ENCODE measurements around the gene PRXL2A.

The PRXL2A gene

GRCh38 chr10:80451132-80451531 lies 42.8 kb downstream of the PRXL2A start:
- no peak for TF ChIP-seq TAF1 (IDR thresholded peaks at IDR 0.05; ENCODE audit: borderline replicate concordance, insufficient read depth, low read length)
- no peak for TF ChIP-seq FOXP2 (optimal IDR thresholded peaks at IDR 0.05; ENCODE audit: borderline replicate concordance, extremely low read depth, extremely low read length, insufficient read depth)
- TF ChIP-seq REST (IDR thresholded peaks at IDR 0.05; ENCODE audit: insufficient read depth in 1 of 2, low read depth in 2 of 2, low read length in 2 of 2): no peak
- no peak for TF ChIP-seq POLR2AphosphoS5 (IDR thresholded peaks at IDR 0.05; ENCODE audit: low read depth, low read length)
- TF ChIP-seq SIN3A (IDR thresholded peaks at IDR 0.05; ENCODE audit: borderline replicate concordance, insufficient read depth, low read length): no peak

DNA sequence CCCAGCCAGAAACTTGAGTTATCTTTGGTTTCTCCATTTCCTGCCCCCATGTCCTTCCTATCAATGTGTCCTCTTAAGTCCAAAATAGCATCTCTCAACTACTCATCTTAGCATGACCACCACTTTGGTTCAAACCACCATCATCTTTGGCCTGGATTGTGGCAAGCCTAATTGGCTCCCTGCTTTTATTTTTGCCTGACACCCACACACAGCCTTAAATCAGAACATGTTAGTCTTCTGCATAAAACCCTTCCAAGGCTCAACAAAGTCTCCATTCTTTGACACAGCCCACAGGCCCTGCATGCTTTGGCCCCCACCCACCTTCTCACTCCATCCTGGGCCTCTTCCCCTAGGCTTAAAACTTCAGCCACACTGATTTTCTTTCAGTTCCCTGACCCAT lies 43.7 kb downstream of the PRXL2A start:
- TF ChIP-seq POLR2AphosphoS5 (IDR thresholded peaks at IDR 0.05; ENCODE audit: low read depth, low read length) (no peak), TAF1 (IDR thresholded peaks at IDR 0.05; ENCODE audit: borderline replicate concordance, insufficient read depth, low read length) (no peak), REST (IDR thresholded peaks at IDR 0.05; ENCODE audit: insufficient read depth in 1 of 2, low read depth in 2 of 2, low read length in 2 of 2) (no peak), SIN3A (IDR thresholded peaks at IDR 0.05; ENCODE audit: borderline replicate concordance, insufficient read depth, low read length) (no peak), FOXP2 (optimal IDR thresholded peaks at IDR 0.05; ENCODE audit: borderline replicate concordance, extremely low read depth, extremely low read length, insufficient read depth) (no peak)

DNA sequence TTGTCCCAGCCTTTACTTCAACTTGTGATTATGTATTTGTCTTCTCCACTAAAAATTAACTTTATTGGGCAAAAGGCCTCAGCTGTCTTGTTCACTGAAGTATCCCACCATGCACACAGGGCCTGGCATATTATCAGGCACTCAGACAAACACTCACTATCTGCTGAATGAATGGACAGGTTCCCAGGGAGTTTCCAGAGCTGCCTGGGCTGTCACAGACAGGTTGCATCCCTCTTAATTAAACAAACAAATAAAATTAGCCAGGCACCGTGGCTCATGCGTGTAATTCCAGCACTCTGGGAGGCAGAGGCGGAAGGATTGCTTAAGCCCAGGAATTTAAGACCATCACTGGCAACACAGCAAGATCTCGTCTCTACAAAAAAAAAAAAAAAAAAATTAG lies 44.3 kb downstream of the PRXL2A start:
- TF ChIP-seq POLR2AphosphoS5 (IDR thresholded peaks at IDR 0.05; ENCODE audit: low read depth, low read length) (no peak), FOXP2 (optimal IDR thresholded peaks at IDR 0.05; ENCODE audit: borderline replicate concordance, extremely low read depth, extremely low read length, insufficient read depth) (no peak)

DNA sequence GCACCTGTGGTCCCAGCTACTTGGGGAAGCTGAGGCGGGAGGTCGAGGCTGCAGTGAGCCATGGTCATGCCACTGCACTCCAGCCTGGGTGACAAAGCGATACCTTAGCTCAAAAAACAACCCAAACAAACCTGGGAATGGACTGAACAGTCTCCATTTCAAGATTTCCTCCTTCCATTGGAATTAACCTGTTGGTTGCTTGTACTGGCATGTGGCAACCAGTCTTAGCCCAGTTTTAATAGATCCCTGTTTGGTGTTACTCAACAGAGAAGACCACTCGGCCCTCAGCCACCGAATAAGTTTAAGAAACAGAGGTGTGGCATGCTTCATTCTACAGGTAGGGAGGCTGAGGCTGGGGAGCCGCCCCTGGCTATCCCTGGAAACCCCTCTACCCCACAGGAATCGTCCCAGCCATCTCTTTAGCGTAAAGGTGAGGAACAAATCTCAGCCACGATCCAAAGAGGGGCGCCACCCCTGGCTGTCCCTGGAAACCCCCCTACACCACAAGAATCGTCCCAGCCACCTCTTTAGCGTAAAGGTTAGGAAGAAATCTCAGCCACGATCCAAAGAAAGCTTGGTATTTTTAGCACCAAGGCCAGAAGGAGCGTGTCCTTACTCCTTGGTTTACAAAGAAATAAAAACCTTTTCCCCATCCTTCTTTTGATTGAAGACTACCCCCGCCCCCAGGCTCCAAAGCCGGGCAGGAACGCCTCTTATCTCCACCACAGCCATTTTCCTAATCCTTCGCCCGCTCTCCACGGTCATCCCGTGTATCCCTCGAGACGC lies 44.9 kb downstream of the PRXL2A start:
- TF ChIP-seq FOXP2 (optimal IDR thresholded peaks at IDR 0.05; ENCODE audit: borderline replicate concordance, extremely low read depth, extremely low read length, insufficient read depth) (no peak), POLR2AphosphoS5 (IDR thresholded peaks at IDR 0.05; ENCODE audit: low read depth, low read length) (no peak), REST (IDR thresholded peaks at IDR 0.05; ENCODE audit: insufficient read depth in 1 of 2, low read depth in 2 of 2, low read length in 2 of 2) (no peak), TAF1 (IDR thresholded peaks at IDR 0.05; ENCODE audit: borderline replicate concordance, insufficient read depth, low read length) (no peak), SIN3A (IDR thresholded peaks at IDR 0.05; ENCODE audit: borderline replicate concordance, insufficient read depth, low read length) (no peak)

DNA sequence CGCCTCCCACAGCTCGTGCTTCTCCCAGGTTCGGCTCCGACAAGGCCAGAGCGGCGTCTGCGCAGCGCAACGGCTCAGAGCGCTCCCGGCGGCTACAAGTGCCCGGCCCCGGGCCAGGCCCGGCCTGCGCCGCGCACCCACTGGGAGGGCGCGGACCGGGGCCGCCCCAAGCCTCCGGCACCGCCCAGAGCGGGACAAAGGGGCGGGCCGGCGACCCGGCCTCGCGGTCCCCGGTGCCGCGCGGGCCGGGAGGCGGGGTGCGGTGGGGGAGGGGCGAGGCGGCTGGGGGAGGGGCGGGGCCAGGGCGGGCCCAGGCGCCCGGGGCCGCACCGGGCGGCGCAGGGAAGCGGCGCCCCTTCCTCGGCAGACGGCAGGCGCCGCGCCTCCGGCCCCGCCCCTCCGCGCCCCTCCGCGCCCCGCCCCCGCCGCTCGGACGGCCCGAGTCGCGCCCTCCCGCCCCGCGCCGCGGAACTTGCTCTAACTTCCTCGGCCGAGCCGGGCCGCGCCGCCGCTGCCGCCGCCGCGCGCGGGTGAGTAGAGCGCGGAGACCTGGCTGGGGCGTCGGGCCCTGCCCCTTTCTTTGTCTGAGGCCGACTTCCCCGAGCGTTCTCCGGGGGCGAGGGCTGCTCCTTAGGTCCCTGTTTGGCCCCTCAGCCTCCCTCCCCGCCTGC lies 45.6 kb downstream of the PRXL2A start, which contains the start of gene TSPAN14:
TSS of gene TSPAN14 (plus strand) at position 469 of the 671 bp plus-strand sequence. CDS start 34,924 bp downstream, outside the sequence.
- TF ChIP-seq TAF1 (IDR thresholded peaks at IDR 0.05; ENCODE audit: borderline replicate concordance, insufficient read depth, low read length): no peak
- peak; percentile 59; the same call in 1 of the 2 replicates for TF ChIP-seq POLR2AphosphoS5 (IDR thresholded peaks at IDR 0.05; ENCODE audit: low read depth, low read length)
- TF ChIP-seq FOXP2 (optimal IDR thresholded peaks at IDR 0.05; ENCODE audit: borderline replicate concordance, extremely low read depth, extremely low read length, insufficient read depth): peak; percentile 20
